ENCODE data around the gene SCCPDH. TPM values are rescaled to one million over a fixed set of nuclear protein-coding genes. Genes with fewer than 3 reads are reported as not detected.

SCCPDH gene
- total RNA-seq, 2 experiments from 2014 or later: 17.1 to 28.6 TPM

DNA sequence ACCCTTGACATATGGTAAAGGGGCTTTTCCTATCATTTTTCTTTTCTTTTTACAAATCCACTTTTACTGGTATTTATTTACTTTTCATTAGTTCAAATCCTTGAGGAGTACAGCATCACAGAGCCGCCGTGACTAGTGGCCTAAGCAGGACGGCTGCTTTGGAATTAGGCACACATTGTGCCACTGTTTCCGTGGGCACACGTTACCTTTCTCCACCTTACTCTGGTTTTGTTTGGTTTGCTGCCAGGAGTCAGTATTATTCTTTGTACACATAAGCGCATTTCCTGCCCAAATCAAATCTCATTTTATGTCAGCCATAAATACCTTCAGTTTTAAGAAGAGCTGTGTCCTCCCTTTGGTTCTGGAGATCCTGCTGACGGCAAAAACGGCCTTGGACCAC is 31.2 kb downstream of the SCCPDH start:
- H3K36me3 Mint-ChIP-seq (ENCODE audit: low read depth): peaks cover 3% of the 10 kb centered on the region
- intact Hi-C loops (cut with DNase I, micrococcal nuclease): loop anchor here in 1 of 2 experiments (2.0 kb wide), 1 partner anchor 57 kb away; no protein-coding TSS in a partner anchor
- no peaks in the 10 kb centered on the region for H3K4me1 Mint-ChIP-seq
- DNase-seq (no peak), ATAC-seq (no peak)
- H3K4me3 Mint-ChIP-seq: no peak overlapping the region
- H3K27ac Mint-ChIP-seq: no peak overlapping the region
- no peaks in the 10 kb centered on the region for H3K27me3 Mint-ChIP-seq
- ChIA-PET CTCF (interaction anchor here (0.6 to 1.2 kb wide), 5 partner anchors 8 to 258 kb away, joined by 3 to 7 read pairs (median 3); no protein-coding TSS in a partner anchor), POLR2A (no interaction called here)
- no peaks in the 10 kb centered on the region for H3K9me3 Mint-ChIP-seq (ENCODE audit: low read depth)

GRCh38 chr1:246760422-246761347 is 36.5 kb downstream of the SCCPDH start:
- H3K4me3 Mint-ChIP-seq: no peak overlapping the region
- no peaks in the 10 kb centered on the region for H3K9me3 Mint-ChIP-seq (ENCODE audit: low read depth)
- no peak overlapping the region for H3K27ac Mint-ChIP-seq
- ATAC-seq (no peak), DNase-seq (no peak)
- H3K27me3 Mint-ChIP-seq: no peaks in the 10 kb centered on the region
- ChIA-PET POLR2A (no interaction called here), CTCF (interaction anchor here (0.7 kb wide), 1 partner anchor 745 kb away, joined by 3 read pairs; no protein-coding TSS in a partner anchor)
- intact Hi-C loops (cut with DNase I, micrococcal nuclease): no loop called here
- H3K36me3 Mint-ChIP-seq (ENCODE audit: low read depth): peaks cover 17% of the 10 kb centered on the region
- H3K4me1 Mint-ChIP-seq: no peaks in the 10 kb centered on the region

DNA sequence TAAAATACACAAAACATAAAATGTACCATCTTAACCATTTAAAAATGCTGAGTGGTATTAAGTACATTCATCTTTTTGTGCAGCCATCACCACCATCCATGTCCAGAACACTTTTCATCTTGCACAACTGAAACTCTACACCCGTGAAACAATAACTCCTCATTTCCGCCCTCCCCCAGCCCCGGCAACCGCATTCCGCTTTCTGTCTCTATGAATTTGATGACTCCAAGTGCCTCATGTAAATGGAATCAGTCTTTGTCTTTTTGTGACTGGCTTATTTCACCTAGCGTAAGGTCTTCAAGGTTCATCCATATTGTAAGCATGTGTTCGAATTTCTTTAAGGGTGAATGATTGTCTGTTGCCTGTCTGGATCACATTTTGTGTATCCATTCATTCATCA is 37.2 kb downstream of the SCCPDH start:
- Mint-ChIP-seq H3K4me3 (no peak overlapping the region), H3K4me1 (no peaks in the 10 kb centered on the region), H3K27me3 (no peaks in the 10 kb centered on the region), H3K36me3 (ENCODE audit: low read depth) (peaks cover 17% of the 10 kb centered on the region), H3K9me3 (ENCODE audit: low read depth) (no peaks in the 10 kb centered on the region), H3K27ac (no peak overlapping the region)
- CTCF ChIA-PET: no interaction called here
- intact Hi-C loops (cut with DNase I, micrococcal nuclease): no loop called here
- DNase-seq (no peak), ATAC-seq (no peak)
- POLR2A ChIA-PET: no interaction called here

DNA sequence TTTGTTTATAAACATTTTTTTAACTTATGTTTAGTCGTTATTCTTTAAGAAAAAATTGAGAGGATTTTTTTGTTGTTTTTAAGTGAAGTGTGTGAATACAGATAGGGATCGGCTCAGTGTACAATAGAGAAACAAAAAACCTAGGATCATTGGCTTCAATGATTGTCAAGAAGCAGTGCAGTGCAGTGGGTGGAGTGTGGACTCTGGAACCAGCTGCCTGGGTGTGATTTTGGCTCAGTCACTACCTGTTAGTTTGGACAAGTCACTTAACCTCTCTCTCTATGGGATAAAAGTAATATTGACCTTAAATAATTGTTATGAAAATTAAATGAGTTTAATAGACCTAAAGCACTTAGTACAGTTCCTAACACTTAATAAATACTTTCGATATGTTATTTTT is 41.3 kb downstream of the SCCPDH start:
- intact Hi-C loops (cut with DNase I, micrococcal nuclease): no loop called here
- H3K9me3 Mint-ChIP-seq (ENCODE audit: low read depth): no peaks in the 10 kb centered on the region
- H3K4me1 Mint-ChIP-seq: no peaks in the 10 kb centered on the region
- H3K4me3 Mint-ChIP-seq: no peak overlapping the region
- DNase-seq (no peak), ATAC-seq (no peak)
- peaks cover 16% of the 10 kb centered on the region for H3K36me3 Mint-ChIP-seq (ENCODE audit: low read depth)
- ChIA-PET POLR2A (interaction anchor here (1.4 kb wide), 1 partner anchor 41 kb away, joined by 5 read pairs; the partner anchor contains the start of gene SCCPDH), CTCF (interaction anchor here (2.0 kb wide), 1 partner anchor 11 kb away, joined by 7 read pairs; no protein-coding TSS in a partner anchor)
- H3K27ac Mint-ChIP-seq: no peak overlapping the region
- H3K27me3 Mint-ChIP-seq: no peaks in the 10 kb centered on the region

- Mint-ChIP-seq H3K27me3 (no peaks in the 10 kb centered on the region), H3K4me1 (no peaks in the 10 kb centered on the region), H3K27ac (no peak overlapping the region), H3K36me3 (ENCODE audit: low read depth) (peaks cover 8% of the 10 kb centered on the region), H3K4me3 (no peak overlapping the region), H3K9me3 (ENCODE audit: low read depth) (no peaks in the 10 kb centered on the region)
- no peak for DNase-seq
- ChIA-PET POLR2A (no interaction called here), CTCF (interaction anchor here (0.5 to 0.7 kb wide), 2 partner anchors 120 to 242 kb away, joined by 3 read pairs; no protein-coding TSS in a partner anchor)
- no peak for ATAC-seq
- intact Hi-C loops (cut with DNase I, micrococcal nuclease): no loop called here
Observed at GRCh38 chr1:246768403-246769020, 44.3 kb downstream of the SCCPDH start.

GRCh38 chr1:246769306-246769705 is 45.1 kb downstream of the SCCPDH start:
- Mint-ChIP-seq H3K36me3 (ENCODE audit: low read depth) (peaks cover 8% of the 10 kb centered on the region), H3K4me3 (no peak overlapping the region), H3K4me1 (no peaks in the 10 kb centered on the region), H3K9me3 (ENCODE audit: low read depth) (no peaks in the 10 kb centered on the region), H3K27ac (no peak overlapping the region), H3K27me3 (no peaks in the 10 kb centered on the region)
- intact Hi-C loops (cut with DNase I, micrococcal nuclease): no loop called here
- no peak for ATAC-seq
- no peak for DNase-seq
- ChIA-PET POLR2A (no interaction called here), CTCF (no interaction called here)

GRCh38 chr1:246771366-246771765 is 47.2 kb downstream of the SCCPDH start:
- H3K4me1 Mint-ChIP-seq: no peaks in the 10 kb centered on the region
- peaks cover 11% of the 10 kb centered on the region for H3K36me3 Mint-ChIP-seq (ENCODE audit: low read depth)
- ChIA-PET CTCF (interaction anchor here (0.5 to 0.9 kb wide), 2 partner anchors 17 to 239 kb away, joined by 3 to 4 read pairs; no protein-coding TSS in a partner anchor), POLR2A (no interaction called here)
- no peak for ATAC-seq
- no peaks in the 10 kb centered on the region for H3K9me3 Mint-ChIP-seq (ENCODE audit: low read depth)
- H3K4me3 Mint-ChIP-seq: no peak overlapping the region
- no peak for DNase-seq
- H3K27ac Mint-ChIP-seq: no peak overlapping the region
- no peaks in the 10 kb centered on the region for H3K27me3 Mint-ChIP-seq
- intact Hi-C loops (cut with DNase I, micrococcal nuclease): no loop called here

DNA sequence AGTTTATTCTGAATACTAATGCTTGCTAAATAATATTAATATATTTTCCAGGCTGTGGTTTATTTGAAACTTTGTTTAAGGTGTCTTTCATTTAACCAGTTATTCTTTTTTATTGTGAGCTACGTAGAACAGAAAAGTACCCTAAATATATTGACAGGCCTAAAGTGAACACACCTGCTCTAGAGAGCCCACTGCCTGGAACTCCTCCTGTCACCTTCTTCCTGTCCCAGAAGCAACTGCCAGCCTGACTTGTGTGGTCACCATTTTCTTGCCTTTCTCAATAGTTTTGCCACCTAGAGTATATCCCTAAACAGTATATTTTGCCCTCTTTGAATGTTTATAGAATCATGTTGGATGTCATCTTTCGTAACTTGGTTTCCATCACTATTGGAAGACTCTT is 48.5 kb downstream of the SCCPDH start:
- intact Hi-C loops (cut with DNase I, micrococcal nuclease): no loop called here
- CTCF ChIA-PET: no interaction called here
- H3K4me1 Mint-ChIP-seq: no peaks in the 10 kb centered on the region
- DNase-seq (no peak), ATAC-seq (no peak)
- no peaks in the 10 kb centered on the region for H3K9me3 Mint-ChIP-seq (ENCODE audit: low read depth)
- peaks cover 7% of the 10 kb centered on the region for H3K36me3 Mint-ChIP-seq (ENCODE audit: low read depth)
- H3K27ac Mint-ChIP-seq: no peak overlapping the region
- no peaks in the 10 kb centered on the region for H3K27me3 Mint-ChIP-seq
- no peak overlapping the region for H3K4me3 Mint-ChIP-seq
- POLR2A ChIA-PET: no interaction called here

GRCh38 chr1:246773213-246773641 is 49.0 kb downstream of the SCCPDH start:
- Mint-ChIP-seq H3K9me3 (ENCODE audit: low read depth) (no peaks in the 10 kb centered on the region), H3K36me3 (ENCODE audit: low read depth) (peaks cover 7% of the 10 kb centered on the region), H3K4me3 (no peak overlapping the region), H3K27ac (no peak overlapping the region), H3K4me1 (no peaks in the 10 kb centered on the region), H3K27me3 (no peaks in the 10 kb centered on the region)
- POLR2A ChIA-PET: no interaction called here
- no peak for DNase-seq
- no peak for ATAC-seq
- intact Hi-C loops (cut with DNase I, micrococcal nuclease): no loop called here
- CTCF ChIA-PET: no interaction called here

DNA sequence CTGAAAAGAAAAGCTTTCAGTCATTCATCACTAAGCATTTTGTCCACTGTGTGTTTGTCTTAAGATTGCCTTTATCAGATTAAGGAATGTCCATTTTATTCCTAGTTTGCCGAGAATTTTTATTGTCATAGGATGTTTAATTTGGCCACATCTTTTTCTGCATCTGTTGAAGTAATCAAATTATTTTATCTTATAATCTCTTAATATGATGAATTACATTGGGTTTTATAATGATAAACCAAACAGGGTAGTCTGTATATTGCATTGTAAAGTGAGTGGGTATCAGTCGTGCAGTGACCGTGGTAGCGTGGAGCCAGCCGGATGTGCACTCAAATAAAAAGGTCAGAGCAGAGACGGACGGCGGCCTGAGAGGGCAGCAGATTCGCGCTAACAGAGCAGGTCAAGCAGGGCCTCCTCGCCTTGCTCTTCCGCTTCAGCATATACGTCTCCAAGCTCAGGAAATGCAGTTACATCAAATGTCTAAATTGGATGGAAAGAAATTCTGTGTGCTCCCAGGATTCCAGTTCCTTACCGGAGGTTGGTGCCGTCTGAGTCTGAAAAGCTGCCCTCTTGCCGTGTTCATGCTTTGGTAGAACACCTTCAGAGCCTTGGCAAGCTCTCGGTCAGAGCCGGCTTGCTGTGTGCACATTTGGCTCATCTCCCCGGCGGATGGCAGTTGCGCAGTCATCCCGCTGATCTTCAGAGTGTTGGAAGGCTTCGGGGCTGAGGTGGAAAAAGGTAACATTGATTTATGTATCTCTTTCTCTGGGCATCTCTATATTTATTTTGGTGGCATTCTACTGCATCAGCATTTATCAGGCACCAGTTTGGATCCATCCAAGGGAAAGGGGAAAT is 51.5 kb downstream of the SCCPDH start:
- Mint-ChIP-seq H3K27me3 (no peaks in the 10 kb centered on the region), H3K27ac (no peak overlapping the region), H3K9me3 (ENCODE audit: low read depth) (no peaks in the 10 kb centered on the region), H3K4me3 (no peak overlapping the region), H3K36me3 (ENCODE audit: low read depth) (peaks cover 7% of the 10 kb centered on the region), H3K4me1 (no peaks in the 10 kb centered on the region)
- intact Hi-C loops (cut with DNase I, micrococcal nuclease): no loop called here
- DNase-seq: no peak
- CTCF ChIA-PET: interaction anchor here (0.6 to 0.8 kb wide), 2 partner anchors 18 to 84 kb away, joined by 3 read pairs; no protein-coding TSS in a partner anchor
- ATAC-seq: no peak
- POLR2A ChIA-PET: no interaction called here

- CTCF ChIA-PET: no interaction called here
- Mint-ChIP-seq H3K27ac (no peak overlapping the region), H3K4me3 (no peak overlapping the region), H3K27me3 (no peaks in the 10 kb centered on the region), H3K4me1 (no peaks in the 10 kb centered on the region), H3K9me3 (ENCODE audit: low read depth) (no peaks in the 10 kb centered on the region), H3K36me3 (ENCODE audit: low read depth) (peaks cover 7% of the 10 kb centered on the region)
- POLR2A ChIA-PET: no interaction called here
- DNase-seq: no peak
- intact Hi-C loops (cut with DNase I, micrococcal nuclease): no loop called here
- no peak for ATAC-seq
Observed at GRCh38 chr1:246776923-246777322, 52.7 kb downstream of the SCCPDH start.

Data from activated CD4-positive, alpha-beta T cell treated with anti-CD3 and anti-CD28 coated beads for 36 hours (primary cell).